IPS-11a (cell line): ENCODE results near the gene CPNE6.
"Not testable (repeated sequence)": the region's sequence is repeated elsewhere in the genome, so short reads cannot be mapped to it uniquely, and the experiment has no call there.

Experiments
- H3K4me3 ChIP-seq: one replicate; pipeline ENCODE4 v1.5.1; 2013; ENCODE audit warnings: low read depth, low read length, control low read depth

The CPNE6 gene

DNA sequence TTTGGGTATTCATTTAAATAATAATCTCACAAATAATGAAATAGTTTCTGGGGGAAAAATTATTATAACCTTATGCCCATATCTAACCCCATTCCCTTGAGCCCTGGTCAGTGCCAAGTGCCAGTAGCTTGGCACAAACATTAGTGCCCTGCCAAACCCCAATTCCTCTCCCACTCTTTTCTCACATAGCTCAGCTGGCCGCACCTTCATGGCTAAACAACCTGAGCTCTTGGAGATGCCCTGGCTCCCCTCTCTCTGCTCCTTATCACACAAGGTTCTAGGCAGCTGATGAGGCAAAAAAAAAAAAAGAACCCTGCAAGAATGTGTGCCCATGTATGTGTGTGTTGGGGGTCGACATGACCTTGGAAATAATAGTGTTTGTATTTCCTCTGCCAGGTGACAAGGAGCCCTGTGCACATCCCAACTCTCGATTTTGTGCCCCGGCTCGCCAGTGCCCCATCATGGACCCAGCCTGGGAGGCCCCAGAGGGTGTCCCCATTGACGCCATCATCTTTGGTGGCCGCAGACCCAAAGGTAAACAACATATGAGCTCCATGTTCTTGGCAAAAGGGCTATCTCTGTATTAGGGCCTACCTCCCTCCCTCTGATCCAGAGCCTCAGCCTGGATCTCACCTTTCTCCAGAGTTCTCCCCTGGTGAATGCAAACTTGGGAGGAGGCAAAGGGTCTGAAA lies 31.1 kb downstream of the CPNE6 start:
- H3K4me3 ChIP-seq, result no peak overlapping the region

DNA sequence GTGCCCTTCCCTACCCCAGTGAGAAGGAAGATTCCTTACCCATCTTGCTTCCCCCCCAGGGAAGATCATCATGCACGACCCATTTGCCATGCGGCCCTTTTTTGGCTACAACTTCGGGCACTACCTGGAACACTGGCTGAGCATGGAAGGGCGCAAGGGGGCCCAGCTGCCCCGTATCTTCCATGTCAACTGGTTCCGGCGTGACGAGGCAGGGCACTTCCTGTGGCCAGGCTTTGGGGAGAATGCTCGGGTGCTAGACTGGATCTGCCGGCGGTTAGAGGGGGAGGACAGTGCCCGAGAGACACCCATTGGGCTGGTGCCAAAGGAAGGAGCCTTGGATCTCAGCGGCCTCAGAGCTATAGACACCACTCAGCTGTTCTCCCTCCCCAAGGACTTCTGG lies 32.1 kb downstream of the CPNE6 start:
- no peak overlapping the region for H3K4me3 ChIP-seq

DNA sequence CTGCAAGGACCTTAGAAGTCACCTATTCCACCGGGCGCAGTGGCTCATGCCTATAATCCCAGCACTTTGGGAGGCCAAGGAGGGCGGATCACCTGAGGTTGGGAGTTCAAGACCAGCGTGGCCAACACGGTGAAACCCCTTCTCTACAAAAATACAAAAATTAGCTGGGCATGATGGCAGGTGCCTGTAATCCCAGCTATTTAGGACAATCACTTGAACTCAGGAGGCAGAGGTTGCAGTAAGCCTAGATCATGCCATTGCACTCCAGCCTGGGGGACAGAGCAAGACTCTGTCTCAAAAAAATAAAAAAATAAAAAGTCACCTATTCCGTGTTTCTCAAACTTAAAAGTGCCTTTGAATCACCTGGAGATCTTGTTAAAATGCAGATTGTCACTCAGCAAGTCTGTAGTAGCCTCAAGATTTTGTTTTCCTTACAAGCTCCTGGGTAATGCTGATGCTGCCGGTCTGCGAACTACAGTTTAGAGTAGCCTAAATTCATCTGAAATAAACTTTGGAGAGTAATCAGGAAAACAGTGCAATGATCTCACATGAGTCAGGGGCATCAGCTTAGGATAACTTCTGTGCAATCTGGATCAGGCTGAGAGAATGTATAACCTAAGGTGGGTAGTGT lies 34.4 kb downstream of the CPNE6 start:
- not testable (repeated sequence) for H3K4me3 ChIP-seq

DNA sequence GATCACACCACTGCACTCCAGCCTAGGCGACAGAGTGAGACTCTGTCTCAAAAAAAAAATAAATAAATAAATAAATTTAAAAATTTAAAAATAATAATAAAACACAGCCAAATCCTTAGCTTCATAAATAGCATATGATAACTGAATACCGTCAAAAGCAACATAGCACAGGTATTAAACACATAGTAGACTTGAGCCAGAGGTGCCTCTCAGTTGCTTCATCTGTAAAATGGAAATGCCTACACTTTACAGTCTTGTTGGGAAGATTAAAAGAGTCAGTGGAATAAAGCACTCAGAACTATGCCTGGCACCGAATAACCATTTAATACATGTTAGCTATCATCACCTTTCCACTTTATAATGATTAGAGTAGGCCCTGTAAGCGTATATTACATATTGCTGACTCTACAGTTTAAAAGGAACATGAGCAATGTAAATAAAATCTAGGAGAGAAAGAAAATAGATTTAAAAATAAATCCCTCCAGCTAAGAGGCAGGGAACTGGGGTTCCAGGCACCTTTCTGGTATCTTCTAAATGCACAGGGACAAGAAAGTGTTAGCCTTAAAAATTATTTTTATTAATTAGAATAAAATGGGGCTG lies 35.4 kb downstream of the CPNE6 start:
- no peak overlapping the region for H3K4me3 ChIP-seq

DNA sequence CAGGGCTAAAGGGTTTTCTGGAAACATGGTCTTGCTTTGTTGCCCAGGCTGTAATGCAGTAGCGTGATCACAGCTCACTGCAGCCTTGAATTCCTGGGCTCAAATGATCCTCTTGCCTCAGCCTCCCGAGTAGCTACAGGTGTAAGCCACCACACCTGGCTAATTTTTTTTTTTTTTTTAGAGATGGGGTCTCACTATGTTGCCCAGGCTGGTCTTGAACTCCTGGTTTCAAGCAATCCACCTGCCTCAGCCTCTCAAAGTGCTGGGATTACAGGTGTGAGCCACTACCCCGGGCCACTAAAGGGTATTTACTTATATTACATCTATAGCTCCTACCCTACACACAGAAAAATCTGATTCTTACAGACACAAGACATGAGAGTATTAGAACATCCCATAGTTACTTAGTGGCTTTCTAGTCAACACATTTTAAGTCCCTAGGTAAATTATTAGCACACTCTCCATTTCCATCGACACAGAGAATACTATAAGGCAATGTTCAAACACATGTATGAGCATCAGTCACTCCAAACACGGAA lies 37.0 kb downstream of the CPNE6 start:
- H3K4me3 ChIP-seq, result no peak overlapping the region

DNA sequence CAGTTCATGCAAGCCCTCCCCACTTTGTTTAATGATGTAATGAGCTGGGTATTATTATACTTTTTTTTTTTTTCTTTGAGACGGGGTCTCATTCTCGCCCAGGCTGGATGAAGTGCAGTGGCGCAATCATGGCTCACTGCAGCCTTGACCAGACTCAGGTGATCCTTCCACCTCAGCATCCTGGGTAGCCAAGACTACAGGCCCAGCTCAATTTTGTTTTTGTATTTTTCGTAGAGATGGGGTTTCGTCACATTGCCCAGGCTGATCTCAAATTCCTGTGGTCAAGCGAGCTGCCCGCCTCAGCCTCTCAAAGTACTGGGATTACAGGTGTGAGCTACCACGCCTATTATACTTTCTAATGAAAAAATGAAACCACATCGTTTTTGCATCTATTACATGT lies 38.7 kb downstream of the CPNE6 start:
- no peak overlapping the region for H3K4me3 ChIP-seq

- no peak overlapping the region for H3K4me3 ChIP-seq
Measured at GRCh38 chr14:24110523-24110922, 39.2 kb downstream of the CPNE6 start.

DNA sequence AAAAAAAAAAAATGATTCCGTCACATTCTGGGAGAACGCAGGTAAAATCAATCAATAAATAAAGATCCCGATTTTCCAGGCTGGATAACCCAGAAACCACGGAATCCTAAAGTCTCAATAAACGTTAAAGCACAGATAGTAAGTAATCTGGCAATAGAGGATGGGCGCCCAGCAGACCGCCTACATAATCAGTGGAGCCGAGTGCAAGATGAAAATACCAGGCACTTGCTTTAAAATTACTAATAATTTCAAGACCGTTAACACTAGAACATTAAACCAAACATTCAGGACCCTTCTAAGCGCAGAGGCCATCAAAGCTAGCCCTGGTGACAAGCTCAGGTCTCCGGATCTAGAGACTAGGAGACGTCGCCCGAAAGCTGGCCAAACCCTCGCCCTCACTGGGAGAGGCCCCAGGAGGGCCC lies 42.0 kb downstream of the CPNE6 start:
- peak overlapping the region; percentile 94 for H3K4me3 ChIP-seq

GRCh38 chr14:24113801-24114531 lies 42.6 kb downstream of the CPNE6 start:
- H3K4me3 ChIP-seq, result peak overlapping the region; percentile 94

DNA sequence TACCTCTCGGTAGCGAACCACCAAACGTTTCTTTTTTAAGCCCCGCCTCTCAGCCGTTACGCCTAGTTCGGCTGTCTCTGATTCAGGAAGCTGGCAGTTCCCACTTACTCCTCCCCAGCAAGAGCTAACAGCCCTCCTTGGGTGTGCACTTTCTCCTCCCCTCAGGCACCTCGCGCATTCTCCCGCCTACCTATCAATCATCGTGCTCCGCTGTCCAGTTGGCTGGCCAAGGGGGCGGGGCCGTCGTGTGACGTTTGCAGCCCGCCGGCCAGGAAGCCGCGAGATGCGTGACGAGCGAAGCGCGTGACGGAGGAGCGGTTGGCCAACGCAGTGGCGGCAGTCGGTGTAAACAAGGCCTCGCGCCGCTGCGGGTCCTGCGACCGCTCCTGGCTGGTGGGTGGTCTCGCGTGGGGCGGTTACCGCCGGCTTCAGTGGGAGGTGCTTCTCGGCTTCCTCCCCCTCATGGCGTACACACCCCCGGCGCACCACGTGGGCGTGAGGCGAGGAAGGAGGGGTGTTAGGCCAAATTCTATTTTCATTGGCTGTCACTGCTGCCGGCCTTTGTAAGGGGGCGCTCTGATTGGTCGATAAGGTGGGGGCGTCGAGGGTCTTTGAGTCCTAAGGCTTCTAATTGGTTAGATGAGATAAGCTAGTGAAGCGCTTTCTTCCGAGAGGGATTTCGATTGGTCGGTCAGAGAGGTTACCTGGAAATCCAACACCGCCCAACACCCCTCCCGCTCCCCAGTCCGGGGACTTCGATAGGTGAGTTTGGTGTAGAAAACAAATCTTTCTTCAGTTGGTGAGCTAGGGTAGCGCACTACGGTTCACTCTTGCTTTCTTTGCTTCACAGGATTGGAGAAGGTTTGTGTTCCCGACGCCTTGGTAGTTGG lies 43.4 kb downstream of the CPNE6 start, which contains the start of the genes DCAF11 and NRL:
DCAF11 (plus strand) TSS at position 246 of the 890 bp plus-strand sequence. CDS start 818 bp downstream, outside the sequence.
NRL (minus strand) TSS at position 418 of the 890 bp plus-strand sequence. CDS start 32,101 bp downstream, outside the sequence.
- peak within 1 kb of the TSS; percentile 94 for H3K4me3 ChIP-seq

GRCh38 chr14:24115422-24116127 lies 44.2 kb downstream of the CPNE6 start:
- peak overlapping the region; percentile 94 for H3K4me3 ChIP-seq

DNA sequence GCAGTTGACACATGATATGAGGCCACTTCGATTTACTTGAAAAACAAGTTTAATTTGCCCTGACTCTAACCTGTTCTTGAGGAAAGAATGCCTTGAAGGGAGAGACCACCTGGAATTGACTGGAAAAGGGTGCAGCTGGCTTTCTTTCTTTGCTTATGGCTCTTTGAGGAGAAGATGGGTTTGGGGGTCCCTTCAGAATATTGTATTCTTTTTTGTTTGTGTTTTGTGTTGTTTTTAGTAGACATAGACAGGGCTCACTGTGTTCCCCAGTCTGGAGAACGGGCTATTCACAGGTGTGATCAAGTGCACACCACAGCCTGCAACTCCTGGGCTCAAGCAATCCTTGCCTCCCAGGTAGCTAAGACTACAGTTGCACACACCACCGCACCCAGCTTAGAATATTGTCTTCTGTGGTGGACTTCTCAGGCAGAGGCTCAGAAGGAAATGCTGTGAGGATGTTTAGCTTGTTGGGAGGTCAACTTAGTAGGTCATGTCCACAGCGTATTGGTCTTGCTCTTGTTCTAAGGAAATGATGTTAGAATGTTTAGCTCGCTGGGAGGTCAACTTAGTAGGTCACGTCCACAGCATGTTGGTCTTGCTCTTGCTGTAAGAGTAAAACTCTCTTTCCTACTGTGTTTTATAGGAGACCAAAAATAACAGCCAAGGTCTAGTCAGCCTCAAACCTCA lies 44.9 kb downstream of the CPNE6 start:
- no peak overlapping the region for H3K4me3 ChIP-seq

DNA sequence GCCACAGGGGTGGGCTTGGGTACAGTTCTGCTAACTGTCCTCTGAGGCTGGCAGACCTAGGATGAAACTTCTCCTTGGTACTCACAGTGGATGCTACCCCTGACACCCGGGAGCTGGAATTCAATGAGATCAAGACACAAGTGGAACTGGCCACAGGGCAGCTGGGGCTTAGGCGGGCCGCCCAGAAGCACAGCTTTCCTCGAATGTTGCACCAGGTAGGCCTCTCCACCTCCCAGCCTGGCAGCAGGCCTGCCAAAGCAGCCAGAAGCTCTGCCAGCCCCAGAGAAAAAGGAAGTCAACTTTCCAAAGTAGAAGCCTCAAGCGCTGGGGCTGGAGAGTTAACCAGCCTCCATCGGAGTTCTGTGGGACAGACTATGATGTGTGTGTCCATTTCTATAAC lies 45.8 kb downstream of the CPNE6 start:
- no peak overlapping the region for H3K4me3 ChIP-seq

DNA sequence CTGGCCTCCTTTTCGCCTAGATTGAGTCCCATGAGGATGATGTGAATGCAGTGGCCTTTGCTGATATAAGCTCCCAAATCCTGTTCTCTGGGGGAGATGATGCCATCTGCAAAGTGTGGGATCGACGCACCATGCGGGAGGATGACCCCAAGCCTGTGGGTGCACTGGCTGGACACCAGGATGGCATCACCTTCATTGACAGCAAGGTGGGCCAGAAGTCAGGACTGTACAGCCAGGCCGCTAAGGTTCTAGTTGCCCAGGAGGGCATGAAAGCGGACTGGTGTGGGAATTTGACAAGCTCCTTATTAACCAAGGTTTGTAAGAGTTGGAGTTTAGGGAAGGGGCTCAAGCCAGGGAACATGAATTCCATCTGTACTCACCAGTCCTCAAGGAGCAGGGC lies 48.3 kb downstream of the CPNE6 start:
- H3K4me3 ChIP-seq, result no peak overlapping the region

- no peak overlapping the region for H3K4me3 ChIP-seq
Measured at GRCh38 chr14:24121210-24121609, 49.8 kb downstream of the CPNE6 start.

- no peak overlapping the region for H3K4me3 ChIP-seq
Measured at GRCh38 chr14:24122416-24122815, 51.1 kb downstream of the CPNE6 start.

DNA sequence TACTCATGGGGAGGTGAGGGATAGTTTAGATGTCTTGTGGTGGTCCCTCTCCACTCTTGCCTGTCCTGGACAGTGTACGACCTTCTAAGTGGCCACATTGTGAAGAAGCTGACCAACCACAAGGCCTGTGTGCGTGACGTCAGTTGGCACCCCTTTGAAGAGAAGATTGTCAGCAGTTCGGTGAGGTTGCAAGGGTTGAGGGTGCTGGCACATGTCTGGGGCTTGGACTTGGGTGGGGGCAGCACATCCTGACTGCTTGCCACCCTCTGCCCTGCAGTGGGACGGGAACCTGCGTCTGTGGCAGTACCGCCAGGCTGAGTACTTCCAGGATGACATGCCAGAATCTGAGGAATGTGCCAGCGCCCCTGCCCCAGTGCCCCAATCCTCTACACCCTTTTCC lies 51.5 kb downstream of the CPNE6 start:
- H3K4me3 ChIP-seq, result no peak overlapping the region

GRCh38 chr14:24123424-24124417 lies 52.4 kb downstream of the CPNE6 start:
- no peak overlapping the region for H3K4me3 ChIP-seq
